ENCODE measurements around the gene CMIP. TPM values are rescaled to one million over a fixed set of nuclear protein-coding genes. Genes with fewer than 3 reads are reported as not detected.

The CMIP gene
- polyA plus RNA-seq, 3 donors: 0.85 to 61.9 (median 0.93) TPM

GRCh38 chr16:81514041-81514559 lies 69.5 kb downstream of the CMIP start:
- H3K9me3 Mint-ChIP-seq: peaks cover 0 to 2% (median 0%) of the 10 kb centered on the region in 7 donors
- peak overlapping the region; percentile 1 to 90 (median 76) for H3K27ac Mint-ChIP-seq
- peaks cover 99% of the 10 kb centered on the region for H4K20me1 ChIP-seq (ENCODE audit: insufficient read depth, low read length)
- H2AFZ ChIP-seq (ENCODE audit: insufficient read depth, low read depth, low read length, poor library complexity, severe bottlenecking): no peak overlapping the region
- peaks cover 38 to 53% of the 10 kb centered on the region in 2 donors for H3K36me3 Mint-ChIP-seq
- DNase-seq: peak in 2 of 3 donors; percentile 14 to 21
- H3K27me3 Mint-ChIP-seq (ENCODE audit: low read depth in 3 of 3): peaks cover 0 to 3% (median 2%) of the 10 kb centered on the region in 3 donors
- peak overlapping the region; percentile 46 for H3K4me2 ChIP-seq (replicated peaks; ENCODE audit: extremely low read depth, low read length, poor library complexity, severe bottlenecking)
- H3K36me3 ChIP-seq (replicated peaks in 1 of 2; ENCODE audit: control insufficient read depth in 1 of 2, insufficient read depth in 2 of 2, low read length in 2 of 2): peaks cover 20 to 50% of the 10 kb centered on the region in 2 donors
- peak overlapping the region; percentile 2 to 53 for H3K27ac ChIP-seq (ENCODE audit: low read depth in 1 of 2, low read length in 2 of 2)
- intact Hi-C loops (cut with micrococcal nuclease): loop anchor here in 1 of 2 donors (5.0 kb wide), 1 partner anchor 33 kb away; no protein-coding TSS in a partner anchor
- peak overlapping the region in 1 of 3 experiments; percentile 22 for H3K4me3 ChIP-seq (replicated peaks in 1 of 3; ENCODE audit: low read depth in 2 of 3, low read length in 3 of 3)
- peaks cover 49% of the 10 kb centered on the region for H3K4me1 Mint-ChIP-seq
- H3K4me3 Mint-ChIP-seq: peak overlapping the region; percentile 48 to 72
- H3K79me2 ChIP-seq (ENCODE audit: insufficient read depth, low read length): peaks cover 100% of the 10 kb centered on the region
- H3K9me3 ChIP-seq (replicated peaks in 1 of 2; ENCODE audit: control insufficient read depth in 1 of 2, insufficient read depth in 1 of 2, low read length in 2 of 2): no peaks in the 10 kb centered on the region
- no peaks in the 10 kb centered on the region for H3K27me3 ChIP-seq (ENCODE audit: control insufficient read depth in 2 of 2, insufficient read depth in 2 of 2, low read length in 2 of 2)
- no peak overlapping the region for H3K9ac ChIP-seq (ENCODE audit: insufficient read depth, low read length, poor library complexity, severe bottlenecking)
- no peak for TF ChIP-seq CTCF (IDR thresholded peaks at IDR 0.05)
- H3K4me1 ChIP-seq (ENCODE audit: control insufficient read depth in 1 of 2, insufficient read depth in 2 of 2, low read length in 2 of 2): peaks cover 23 to 39% of the 10 kb centered on the region in 2 donors
- 0% methylated on average over 2 of the region's 7 CpGs for WGBS (ENCODE audit: insufficient coverage)

DNA sequence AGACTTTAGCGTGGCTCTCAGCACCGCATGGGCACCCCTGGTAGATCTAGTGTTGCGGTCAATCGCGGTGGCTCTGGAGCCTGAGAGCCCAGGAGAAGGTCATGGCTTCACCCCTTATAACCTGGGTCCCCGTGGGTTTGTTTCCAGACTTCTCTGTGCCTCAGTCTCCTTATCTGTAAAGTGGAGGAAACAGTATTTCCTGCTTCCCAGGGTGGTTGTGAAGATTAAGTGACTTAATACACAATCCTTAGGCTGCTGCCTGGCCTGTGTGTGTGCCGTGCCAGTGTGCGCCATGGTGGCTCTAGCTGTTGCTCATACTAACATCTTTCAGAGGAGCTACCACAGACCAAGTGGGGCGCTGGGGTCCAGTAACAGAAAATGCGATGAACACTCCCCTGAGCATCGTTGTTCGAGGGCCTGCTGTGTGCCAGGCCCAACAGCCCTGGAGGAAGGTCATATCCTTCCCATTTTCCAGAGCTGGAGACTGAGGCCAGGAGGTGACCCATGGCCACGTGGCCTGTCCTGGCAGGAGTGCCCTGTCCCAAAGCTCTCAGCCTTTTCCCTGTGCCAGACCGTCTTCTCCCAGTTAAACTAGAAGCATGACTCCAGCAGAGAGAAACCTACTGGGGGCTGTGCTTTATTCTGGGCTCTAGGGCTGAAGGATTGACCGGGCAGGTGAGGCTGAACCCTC lies 70.1 kb downstream of the CMIP start:
- peaks cover 35 to 47% of the 10 kb centered on the region in 2 donors for H3K36me3 Mint-ChIP-seq
- TF ChIP-seq CTCF (IDR thresholded peaks at IDR 0.05): no peak
- no peak for DNase-seq
- Histone ChIP-seq H3K27ac (ENCODE audit: low read depth in 1 of 2, low read length in 2 of 2) (peak overlapping the region; percentile 2 to 53), H3K4me3 (replicated peaks in 1 of 3; ENCODE audit: low read depth in 2 of 3, low read length in 3 of 3) (no peak overlapping the region), H3K4me1 (ENCODE audit: control insufficient read depth in 1 of 2, insufficient read depth in 2 of 2, low read length in 2 of 2) (peaks cover 29 to 43% of the 10 kb centered on the region in 2 donors), H3K9ac (ENCODE audit: insufficient read depth, low read length, poor library complexity, severe bottlenecking) (no peak overlapping the region), H3K27me3 (ENCODE audit: control insufficient read depth in 2 of 2, insufficient read depth in 2 of 2, low read length in 2 of 2) (no peaks in the 10 kb centered on the region), H3K9me3 (replicated peaks in 1 of 2; ENCODE audit: control insufficient read depth in 1 of 2, insufficient read depth in 1 of 2, low read length in 2 of 2) (no peaks in the 10 kb centered on the region), H3K4me2 (replicated peaks; ENCODE audit: extremely low read depth, low read length, poor library complexity, severe bottlenecking) (peak overlapping the region; percentile 46), H3K36me3 (replicated peaks in 1 of 2; ENCODE audit: control insufficient read depth in 1 of 2, insufficient read depth in 2 of 2, low read length in 2 of 2) (peaks cover 20 to 44% of the 10 kb centered on the region in 2 donors), H2AFZ (ENCODE audit: insufficient read depth, low read depth, low read length, poor library complexity, severe bottlenecking) (no peak overlapping the region), H3K79me2 (ENCODE audit: insufficient read depth, low read length) (peaks cover 99% of the 10 kb centered on the region), H4K20me1 (ENCODE audit: insufficient read depth, low read length) (peaks cover 99% of the 10 kb centered on the region)
- intact Hi-C loops (cut with micrococcal nuclease): loop anchor here in 1 of 2 donors (5.0 kb wide), 1 partner anchor 33 kb away; no protein-coding TSS in a partner anchor
- peaks cover 0 to 2% (median 0%) of the 10 kb centered on the region in 7 donors for H3K9me3 Mint-ChIP-seq
- no peak overlapping the region for H3K4me3 Mint-ChIP-seq
- H3K27ac Mint-ChIP-seq: peak overlapping the region in 4 of 7 donors; percentile 41 to 84 (median 70)
- WGBS (ENCODE audit: insufficient coverage): 87% methylated on average over 13 of the region's 15 CpGs
- H3K4me1 Mint-ChIP-seq: peaks cover 55% of the 10 kb centered on the region
- peaks cover 0 to 3% (median 2%) of the 10 kb centered on the region in 3 donors for H3K27me3 Mint-ChIP-seq (ENCODE audit: low read depth in 3 of 3)

Data from CD14-positive monocyte (primary cell).